A549 (cell line): Measurements from ENCODE around the gene ASB2. TPM values are rescaled to one million over a fixed set of nuclear protein-coding genes. Genes with fewer than 3 reads are reported as not detected.

ENCODE experiments used
- ATAC-seq, 2 experiments: fragments of 200-7000 bp in 1 of 2; fragments of >200 bp in 1 of 2; cut with Nextera tagmentation in 1 of 2; cut with Tn5 transposase in 1 of 2; 3 replicates each; pipeline versions ENCODE4 v1.8.0 to v1.9.1; 2018 to 2020; ENCODE audit warnings: mild to moderate bottlenecking in 1 of 2, moderate library complexity in 1 of 2
- CTCF ChIA-PET: fragments of 300-600 bp; sonication (Branson Sonifier 250); formaldehyde crosslinking; extraction: SDS; loops from one replicate; lab custom pipeline; 2021; ENCODE audit warnings: antibody characterized with exemption, inconsistent platforms; lab: Yijun Ruan, JAX
- POLR2A ChIA-PET: fragments of 350-600 bp; formaldehyde crosslinking; extraction: SDS; loops from one replicate; lab custom pipeline; 2021; ENCODE audit warnings: antibody characterized with exemption, inconsistent platforms; lab: Yijun Ruan, JAX
- DNase-seq, 2 experiments: peaks; one replicate each; pipeline versions ENCODE4 v3.0.0 to v3.0.0-alpha.2; 2011 to 2016; ENCODE audit warnings: low read depth in 1 of 2, low spot score in 1 of 2
- FAIRE-seq: peaks from 2 replicates; lab custom pipeline; 2011; peaks lifted over from hg19 to GRCh38; lab: Jason Lieb, UNC
- H3K27ac ChIP-seq, 2 experiments: fragments of >200 bp; sonication (Bioruptor Twin); formaldehyde crosslinking; 3 replicates each; pipeline ENCODE4 v1.5.1; 2016 to 2017
- H3K4me1 ChIP-seq: fragments of >200 bp; sonication (Bioruptor Twin); formaldehyde crosslinking; 3 replicates; pipeline ENCODE4 v1.6.1; 2016
- H3K4me2 ChIP-seq: fragments of >200 bp; sonication (Bioruptor Twin); formaldehyde crosslinking; 3 replicates; pipeline ENCODE4 v1.6.1; 2016
- H3K4me3 ChIP-seq: fragments of >200 bp; sonication (Bioruptor Twin); formaldehyde crosslinking; 3 replicates; pipeline ENCODE4 v1.5.1; 2016
- H3K9me3 ChIP-seq: fragments of >200 bp; sonication (Bioruptor Twin); formaldehyde crosslinking; 3 replicates; pipeline ENCODE4 v1.6.1; 2016
- BCL3 ChIP-seq: fragments of >200 bp; sonication (Bioruptor Twin); formaldehyde crosslinking; IDR thresholded peaks from 3 replicates; pipeline ENCODE4 v1.6.1; 2016
- CBX2 ChIP-seq: fragments of 200-600 bp; sonication (generic); IDR thresholded peaks from 2 replicates; pipeline ENCODE4 v1.6.1; 2016; ENCODE audit warnings: low read depth, mild to moderate bottlenecking, borderline replicate concordance
- CTCF ChIP-seq: fragments of >200 bp; sonication (Bioruptor Twin); formaldehyde crosslinking; IDR thresholded peaks from 3 replicates; pipeline ENCODE4 v1.5.1; 2016
- FOXS1 ChIP-seq: fragments of 250-450 bp; sonication (Bioruptor Pico); IDR thresholded peaks from 2 replicates; pipeline ENCODE4 v1.5.0; 2020; ENCODE audit warnings: mild to moderate bottlenecking, moderate library complexity
- HOXB13 ChIP-seq: fragments of 250-450 bp; sonication (Bioruptor Pico); IDR thresholded peaks from 2 replicates; pipeline ENCODE4 v1.5.0; 2020; ENCODE audit warnings: low read depth, mild to moderate bottlenecking, moderate library complexity
- JUN ChIP-seq, 2 experiments: fragments of >200 bp; sonication (Bioruptor Twin); formaldehyde crosslinking; IDR thresholded peaks; 2 replicates in 1 of 2; 3 replicates in 1 of 2; pipeline ENCODE4 v1.6.1; 2016 to 2017
- KDM1A ChIP-seq: fragments of 200-600 bp; sonication (generic); IDR thresholded peaks from 2 replicates; pipeline ENCODE4 v1.6.1; 2016; ENCODE audit warnings: low read depth, mild to moderate bottlenecking
- KDM5A ChIP-seq: fragments of 200-600 bp; sonication (generic); IDR thresholded peaks from 2 replicates; pipeline ENCODE4 v1.6.1; 2016; ENCODE audit warnings: antibody characterized with exemption, mild to moderate bottlenecking
- NFE2L2 ChIP-seq: fragments of 150-350 bp; conservative IDR thresholded peaks from 2 replicates; pipeline ENCODE4 v1.6.1; 2014; ENCODE audit warnings: low read length
- RNF2 ChIP-seq: fragments of 200-600 bp; sonication (generic); IDR thresholded peaks from 2 replicates; pipeline ENCODE4 v1.6.1; 2016; ENCODE audit warnings: low read depth, mild to moderate bottlenecking, antibody characterized with exemption, moderate library complexity, borderline replicate concordance
- USF2 ChIP-seq: fragments of 450-650 bp; IDR thresholded peaks from 2 replicates; pipeline ENCODE4 v1.6.1; 2014; ENCODE audit warnings: antibody characterized with exemption
- WGBS: methylation state at CpG from one replicate; pipeline ENCODE4 v1.1.6; 2017; ENCODE audit errors: missing lambda C conversion rate; 5-methylcytosine and 5-hydroxymethylcytosine counted together
- polyA plus RNA-seq, 4 experiments: library from polyadenylated mRNA; depleted of rRNA in 3 of 4; stranded (reverse); fragments of >200 nt; fragmentation: RNase III in 1 of 4; extraction: RNeasy Plus Mini Kit Qiagen cat#74134 plus additional on column Dnase treatment in 1 of 4; gene quantifications; 2 replicates in 3 of 4; 3 replicates in 1 of 4; pipeline ENCODE4 v1.2.3, GENCODE V29; 2011 to 2017

The ASB2 gene
- polyA plus RNA-seq, 2 of the 4 experiments (the other 2 are of a cell fraction), result 0.03 to 0.10 TPM

- peaks cover 22% of the 10 kb centered on the region for H3K4me1 ChIP-seq
- POLR2A ChIA-PET, result no interaction called here
- no peak overlapping the region for H3K4me2 ChIP-seq
- DNase-seq (no peak), ATAC-seq (no peak), FAIRE-seq (no peak)
- CTCF ChIA-PET, result interaction anchor here (0.9 to 29.6 kb wide), 4 partner anchors 11 to 181 kb away, joined by 3 to 601 read pairs (median 302); partner anchors contain the start of gene ASB2
- peak overlapping the region in 1 of 2 experiments; percentile 12; a peak in 1 of 6 replicates for H3K27ac ChIP-seq
- no peaks in the 10 kb centered on the region for H3K9me3 ChIP-seq
- WGBS, result 70% methylated on average over 8 of the region's 8 CpGs
- TF ChIP-seq KDM5A (no peak), FOXS1 (CRISPR knock-in tag) (no peak), BCL3 (no peak), NFE2L2 (no peak), HOXB13 (CRISPR knock-in tag) (no peak)
- no peak overlapping the region for H3K4me3 ChIP-seq
Measured at GRCh38 chr14:93955850-93956481, 20.4 kb downstream of the ASB2 start.

- FAIRE-seq (no peak), DNase-seq (no peak), ATAC-seq (no peak)
- H3K4me2 ChIP-seq, result no peak overlapping the region
- H3K9me3 ChIP-seq, result no peaks in the 10 kb centered on the region
- ChIA-PET CTCF (interaction anchor here (1.4 to 29.6 kb wide), 3 partner anchors 12 to 47 kb away, joined by 3 to 601 read pairs (median 601); partner anchors contain the start of gene ASB2), POLR2A (no interaction called here)
- TF ChIP-seq KDM1A, result 0 out of 2 replicates have a peak, but pooled peaks have one; percentile 34
- no peak for TF ChIP-seq FOXS1 (CRISPR knock-in tag)
- TF ChIP-seq RNF2, result no peak
- peaks cover 20% of the 10 kb centered on the region for H3K4me1 ChIP-seq
- H3K27ac ChIP-seq, result 0 out of 6 replicates have a peak overlapping the region, but pooled peaks of 1 of the 2 experiments have one; percentile 12
- H3K4me3 ChIP-seq, result no peak overlapping the region
- WGBS, result 86% methylated on average over 18 of the region's 19 CpGs
Measured at GRCh38 chr14:93954900-93955849, 21.2 kb downstream of the ASB2 start.

GRCh38 chr14:93954516-93954830 lies 21.9 kb downstream of the ASB2 start:
- ATAC-seq, result no peak
- no peak overlapping the region for H3K27ac ChIP-seq
- H3K9me3 ChIP-seq, result no peaks in the 10 kb centered on the region
- ChIA-PET CTCF (interaction anchor here (1.4 to 29.6 kb wide), 3 partner anchors 12 to 48 kb away, joined by 3 to 601 read pairs (median 601); partner anchors contain the start of gene ASB2), POLR2A (no interaction called here)
- DNase-seq, result no peak
- FAIRE-seq, result no peak
- TF ChIP-seq HOXB13 (CRISPR knock-in tag) (no peak), CBX2 (no peak), JUN (IDR thresholded peaks at IDR 0.05) (no peak), CTCF (no peak), USF2 (no peak)
- 93% methylated on average over 4 of the region's 4 CpGs for WGBS
- no peak overlapping the region for H3K4me3 ChIP-seq
- peaks cover 13% of the 10 kb centered on the region for H3K4me1 ChIP-seq
- no peak overlapping the region for H3K4me2 ChIP-seq
